ENCODE measurements around the gene CCN2. TPM values are rescaled to one million over a fixed set of nuclear protein-coding genes. Genes with fewer than 3 reads are reported as not detected.

The CCN2 gene
- total and polyA plus RNA-seq, 2 of the 8 experiments (the other 6 are each of a cell fraction or from before 2014, with no cell fraction given), result 25.0 to 107 TPM

DNA sequence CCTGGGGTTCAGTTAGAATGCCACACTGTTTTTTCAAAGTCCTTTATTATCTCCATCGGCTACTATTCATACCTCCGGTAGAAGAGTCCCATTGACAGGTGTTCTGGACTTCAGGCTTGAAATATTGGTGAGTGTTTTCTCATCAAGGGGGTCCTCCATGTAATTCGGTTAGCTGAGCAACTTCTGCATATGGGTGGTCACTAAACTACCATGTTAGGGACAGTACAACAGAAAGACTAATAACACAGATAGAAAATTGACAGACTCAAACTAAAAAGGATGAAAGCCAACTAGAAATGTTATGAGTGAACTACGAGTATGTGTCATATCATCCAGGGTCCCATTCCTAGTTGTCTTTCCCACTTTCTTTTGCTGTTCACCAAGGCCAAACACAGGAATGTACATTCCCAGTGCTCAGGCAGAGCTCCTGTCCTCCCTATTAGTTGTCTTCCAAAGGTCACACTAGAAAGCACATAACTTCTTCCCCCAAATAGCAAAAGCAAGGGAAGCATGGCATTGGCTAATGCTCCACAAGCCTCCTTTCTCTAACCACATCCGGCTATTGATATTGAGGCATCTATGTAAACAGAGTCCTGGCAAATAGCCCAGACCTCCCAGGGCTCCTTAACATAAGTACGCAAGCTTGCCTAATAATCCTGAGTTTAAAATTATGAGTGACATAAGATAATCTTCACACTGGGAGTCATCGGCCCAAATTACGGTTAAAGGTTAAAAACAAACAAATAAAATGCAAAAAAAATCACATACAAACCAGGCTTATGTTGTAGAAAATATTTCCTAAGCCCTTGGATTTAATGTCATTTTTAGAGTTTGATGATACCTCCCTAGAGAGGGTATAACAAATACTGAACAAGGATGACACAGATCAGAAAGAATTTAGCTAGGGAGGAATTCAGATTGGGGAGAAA, 13.2 kb downstream of the CCN2 start:
- H2BK12ac ChIP-seq (ENCODE audit: low read depth, low read length), result no peak overlapping the region
- no peak overlapping the region for H4K91ac ChIP-seq (replicated peaks; ENCODE audit: insufficient read length, low read length)
- H2BK120ac ChIP-seq (replicated peaks; ENCODE audit: low read depth, low read length), result no peak overlapping the region
- H3K4me2 ChIP-seq (ENCODE audit: insufficient read depth in 1 of 2, low read depth in 2 of 2, low read length in 2 of 2), result 0 out of 4 replicates have a peak overlapping the region, but pooled peaks of 1 of the 2 experiments have one; percentile 21
- H3K4me3 ChIP-seq (ENCODE audit: extremely low read depth in 1 of 4, insufficient read depth in 2 of 4, low read depth in 3 of 4, low read length in 4 of 4), result peak overlapping the region in 1 of 4 experiments; percentile 0; a peak in 1 of 8 replicates
- WGBS, 2 experiments (ENCODE audit: extremely low coverage in 1 of 2, insufficient coverage in 1 of 2, insufficient read length in 1 of 2, insufficient replicate concordance in 2 of 2, low coverage in 1 of 2, low lambda C conversion rate in 2 of 2, missing lambda C conversion rate in 1 of 2), result 78% methylated on average over 8 of the region's 8 CpGs; no CpG with 5 or more reads in 1 of the 2 experiments
- H3K9ac ChIP-seq (replicated peaks in 1 of 4; ENCODE audit: extremely low read depth in 1 of 4, low read depth in 3 of 4, low read length in 3 of 4), result no peak overlapping the region
- FAIRE-seq, result peak; percentile 76
- H3K14ac ChIP-seq (ENCODE audit: insufficient read length), result no peak overlapping the region
- H4K8ac ChIP-seq (ENCODE audit: extremely low read depth, insufficient read depth, low read length), result no peak overlapping the region
- no peaks in the 10 kb centered on the region for H3K79me1 ChIP-seq (ENCODE audit: low read depth, low read length)
- no peak overlapping the region for H2AK5ac ChIP-seq (ENCODE audit: low read depth, low read length)
- POLR2A ChIA-PET (ENCODE audit: partially characterized antibody), result interaction anchor here (0.6 to 14.8 kb wide), 4 partner anchors 11 to 283 kb away, joined by 3 to 216 read pairs (median 4); partner anchors contain the start of gene CCN2
- no peaks in the 10 kb centered on the region for H3K9me3 ChIP-seq (ENCODE audit: insufficient read depth in 2 of 2, low read depth in 1 of 2, low read length in 1 of 2)
- CTCF ChIA-PET (ENCODE audit: partially characterized antibody), result interaction anchor here (0.8 to 1.9 kb wide), 9 partner anchors 8 to 243 kb away, joined by 3 to 7 read pairs (median 4); no protein-coding TSS in a partner anchor
- no peaks in the 10 kb centered on the region for H3K27me3 ChIP-seq (replicated peaks in 1 of 4; ENCODE audit: control insufficient read depth in 3 of 4, extremely low read depth in 1 of 4, insufficient read depth in 3 of 4, low read length in 3 of 4)
- H2AFZ ChIP-seq (ENCODE audit: low read length), result no peak overlapping the region
- no peaks in the 10 kb centered on the region for H3K23me2 ChIP-seq (ENCODE audit: low read depth, low read length)
- DNase-seq (ENCODE audit: low read depth in 1 of 2, low spot score in 2 of 2), result no peak
- no peak overlapping the region for H3K4ac ChIP-seq (replicated peaks; ENCODE audit: insufficient read length, low read depth, low read length)
- H4K20me1 ChIP-seq (replicated peaks in 1 of 2; ENCODE audit: control insufficient read depth in 1 of 2, insufficient read depth in 2 of 2, low read length in 2 of 2), result peaks cover 2 to 5% of the 10 kb centered on the region in 2 experiments
- TF ChIP-seq RFX5 (IDR thresholded peaks at IDR 0.05; ENCODE audit: borderline replicate concordance, low read depth, low read length) (no peak), CHD1 (IDR thresholded peaks at IDR 0.05; ENCODE audit: low read depth, low read length) (no peak), CREB1 (IDR thresholded peaks at IDR 0.05) (no peak), TBP (IDR thresholded peaks at IDR 0.05; ENCODE audit: low read depth, low read length) (no peak), TAF7 (optimal IDR thresholded peaks at IDR 0.05; ENCODE audit: borderline replicate concordance, low read depth, low read length) (no peak)
- no peak overlapping the region for H2BK20ac ChIP-seq (ENCODE audit: low read length)
- no peak overlapping the region for H2BK15ac ChIP-seq (ENCODE audit: low read length)
- peaks cover 1 to 10% (median 6%) of the 10 kb centered on the region in 4 experiments; a peak in 4 of 7 replicates for H3K4me1 ChIP-seq (replicated peaks in 1 of 4; ENCODE audit: control insufficient read depth in 3 of 4, insufficient read depth in 4 of 4, low read length in 3 of 4)
- H4K5ac ChIP-seq (ENCODE audit: insufficient read length, low read depth, low read length), result no peak overlapping the region
- H3K36me3 ChIP-seq (ENCODE audit: control insufficient read depth in 2 of 4, insufficient read depth in 4 of 4, low read length in 3 of 4), result no peaks in the 10 kb centered on the region
- no peak overlapping the region for H3K18ac ChIP-seq (ENCODE audit: extremely low read depth, low read length)
- H3K79me2 ChIP-seq (ENCODE audit: control insufficient read depth in 1 of 2, insufficient read depth in 2 of 2, low read length in 2 of 2), result no peaks in the 10 kb centered on the region
- no peak overlapping the region for H2BK5ac ChIP-seq (ENCODE audit: low read depth, low read length)
- no peak overlapping the region for H3K27ac ChIP-seq (ENCODE audit: low read depth, low read length)
- no peak overlapping the region for H3K56ac ChIP-seq (replicated peaks; ENCODE audit: insufficient read length, low read depth, low read length)
- H3K23ac ChIP-seq (ENCODE audit: insufficient read length), result no peak overlapping the region
